Measurements from ENCODE around the gene ISOC2.

ISOC2 gene

DNA sequence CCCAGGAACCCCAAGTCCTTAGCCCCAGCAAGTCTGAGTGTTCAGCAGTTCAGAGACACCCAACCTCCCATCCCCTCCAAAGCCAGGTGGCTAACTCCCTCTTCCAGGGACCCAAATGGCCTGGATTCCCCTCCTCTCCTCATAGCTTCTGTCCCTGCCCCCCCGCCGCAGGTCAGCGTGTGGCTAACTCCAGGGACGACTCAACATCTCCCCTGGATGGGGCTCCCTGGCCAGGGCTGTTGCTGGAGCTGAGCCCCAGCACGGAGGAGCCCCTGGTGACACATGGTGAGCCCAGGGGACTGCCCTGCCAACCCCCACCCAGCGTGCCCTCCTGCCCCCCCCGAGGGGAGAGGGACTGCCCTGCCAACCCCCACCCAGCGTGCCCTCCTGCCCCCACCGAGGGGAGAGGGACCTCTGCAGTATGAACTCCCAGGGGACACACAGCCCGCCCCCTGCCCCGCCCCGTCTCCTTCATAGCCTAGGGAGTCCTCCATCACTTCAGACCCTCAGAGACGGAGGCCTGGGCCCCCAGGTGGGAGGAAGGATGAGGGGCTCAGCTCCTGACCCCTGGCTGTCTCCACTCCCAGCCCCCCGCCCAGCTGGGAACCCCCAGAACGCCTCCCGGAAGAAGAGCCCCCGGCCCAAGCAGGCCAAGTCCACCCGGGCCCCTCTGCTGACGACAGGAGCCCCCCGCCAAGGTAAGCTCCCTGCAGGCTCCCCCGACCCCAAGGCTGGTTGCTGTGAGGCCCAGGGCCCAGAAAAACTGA is 28.5 kb upstream of the ISOC2 start:
- DNase-seq (ENCODE audit: low read depth): no peak

DNA sequence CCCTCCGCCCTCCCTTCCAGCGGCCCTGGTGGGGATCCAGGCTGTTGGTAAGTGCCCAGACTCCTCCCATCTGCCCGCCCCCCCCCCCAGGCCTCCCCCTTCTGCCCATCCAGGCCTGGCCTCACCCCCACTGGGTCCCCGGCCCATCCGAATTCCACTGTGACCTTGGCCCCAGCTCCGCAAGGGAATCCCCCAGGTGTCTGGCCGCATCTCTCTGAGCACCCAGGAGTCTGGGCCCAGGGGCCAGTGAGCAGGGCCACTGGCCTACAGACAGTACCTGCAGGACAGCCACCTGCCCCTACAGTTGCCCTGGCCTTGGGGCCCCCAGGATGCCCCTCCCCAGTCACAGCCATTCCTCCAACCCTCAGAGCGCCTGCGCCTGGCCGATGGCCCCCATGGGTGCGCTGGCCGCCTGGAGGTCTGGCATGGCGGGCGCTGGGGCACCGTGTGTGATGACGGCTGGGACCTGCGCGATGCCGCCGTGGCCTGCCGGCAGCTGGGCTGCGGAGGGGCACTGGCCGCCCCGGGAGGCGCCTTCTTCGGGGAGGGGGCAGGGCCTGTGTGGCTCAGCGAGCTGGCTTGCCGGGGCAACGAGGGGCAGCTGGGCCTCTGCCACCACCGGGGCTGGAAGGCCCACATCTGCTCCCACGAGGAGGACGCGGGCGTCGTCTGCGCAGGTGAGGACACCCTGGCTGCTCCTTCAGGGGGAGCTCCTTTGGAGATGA is 27.7 kb upstream of the ISOC2 start:
- DNase-seq (ENCODE audit: low read depth): no peak

DNA sequence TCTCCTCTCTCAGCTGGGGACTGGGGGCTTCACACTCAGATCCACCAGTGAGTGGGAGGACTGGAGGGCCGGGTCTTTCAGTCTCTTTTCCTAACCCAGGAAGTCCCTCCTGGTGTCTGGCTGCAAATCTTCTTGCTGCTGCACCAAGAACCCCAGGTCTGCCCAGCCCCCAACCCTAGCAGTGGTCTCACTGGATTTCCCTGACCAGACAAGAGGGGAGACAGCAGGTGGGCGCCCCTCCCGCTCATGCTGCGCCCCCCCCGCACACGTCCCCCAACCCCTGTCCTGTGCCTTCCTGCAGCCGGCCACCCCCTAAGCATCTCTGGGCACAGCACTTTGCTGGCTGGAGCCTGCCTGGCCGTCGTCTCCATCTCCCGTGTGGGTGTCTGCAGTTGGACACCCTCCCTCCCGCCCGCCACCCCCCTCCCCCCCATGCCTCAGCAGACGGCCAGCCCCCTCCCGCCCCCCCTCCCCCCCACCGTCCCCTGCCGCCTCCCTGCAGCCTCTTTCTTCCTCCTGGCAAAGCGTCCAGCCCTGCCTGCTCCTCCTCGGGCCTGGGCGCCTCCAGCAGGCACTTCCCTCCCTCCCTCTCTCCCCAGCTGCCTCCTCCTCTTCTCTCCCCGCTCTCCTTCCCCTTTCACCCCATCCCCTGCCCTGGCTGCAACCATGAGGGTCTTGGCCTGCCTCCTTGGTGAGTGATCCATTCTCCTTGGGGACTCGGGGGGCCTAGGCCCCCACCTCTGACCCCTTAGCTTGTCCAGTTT is 26.7 kb upstream of the ISOC2 start, which contains the start of gene SSC5D:
TSS of gene SSC5D (plus strand) at position 513 of the 764 bp plus-strand sequence. CDS start at position 667, 154 bp downstream.
- no peak for DNase-seq (ENCODE audit: low read depth)

DNA sequence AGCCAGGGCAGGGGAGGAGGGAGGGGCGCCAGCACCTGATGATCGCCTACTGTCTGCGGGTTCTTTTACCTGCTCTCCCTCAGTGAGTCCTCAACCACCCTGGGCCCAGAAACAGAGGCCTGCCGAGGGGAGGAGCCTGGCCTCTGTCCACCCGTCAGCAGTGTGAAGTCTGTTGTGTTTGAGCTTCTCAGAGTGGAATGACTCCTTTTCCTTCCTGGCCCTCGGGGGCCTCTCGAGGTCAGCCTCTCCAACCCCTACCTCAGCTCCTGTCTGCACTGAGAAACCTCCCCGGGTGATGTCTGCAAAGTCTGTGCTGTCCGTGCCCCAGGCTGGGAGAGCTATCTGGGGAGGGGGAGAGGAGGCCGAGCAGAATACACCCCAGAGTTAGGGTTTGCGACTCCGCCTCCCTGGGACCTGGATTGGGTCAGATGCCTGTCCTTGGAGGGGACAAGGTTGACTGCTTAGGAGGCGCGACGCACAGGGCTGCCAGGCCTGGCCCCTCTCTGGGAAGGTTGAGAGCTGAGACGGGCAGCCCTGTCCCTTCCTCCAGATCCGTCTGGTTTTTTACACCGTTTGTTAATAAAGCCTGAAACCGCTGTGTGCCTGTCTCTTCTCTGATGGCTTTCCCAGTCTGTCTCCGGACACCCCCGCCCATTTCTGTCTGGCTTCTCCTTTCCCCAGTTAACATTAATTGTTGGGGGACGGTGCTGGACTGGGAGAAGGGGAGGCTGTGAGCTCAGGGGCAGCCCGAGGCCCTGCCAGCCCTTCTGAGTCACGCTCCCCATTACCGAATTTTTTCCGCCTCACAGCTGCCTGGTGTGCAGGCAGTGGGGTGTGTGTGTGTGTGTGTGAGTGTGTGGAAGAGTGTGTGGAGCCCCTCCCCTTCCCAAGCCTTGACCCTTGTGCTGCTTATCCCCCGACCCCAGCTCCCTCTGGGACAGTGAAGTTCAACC is 25.8 kb upstream of the ISOC2 start:
- DNase-seq (ENCODE audit: low read depth): peak; percentile 56

DNA sequence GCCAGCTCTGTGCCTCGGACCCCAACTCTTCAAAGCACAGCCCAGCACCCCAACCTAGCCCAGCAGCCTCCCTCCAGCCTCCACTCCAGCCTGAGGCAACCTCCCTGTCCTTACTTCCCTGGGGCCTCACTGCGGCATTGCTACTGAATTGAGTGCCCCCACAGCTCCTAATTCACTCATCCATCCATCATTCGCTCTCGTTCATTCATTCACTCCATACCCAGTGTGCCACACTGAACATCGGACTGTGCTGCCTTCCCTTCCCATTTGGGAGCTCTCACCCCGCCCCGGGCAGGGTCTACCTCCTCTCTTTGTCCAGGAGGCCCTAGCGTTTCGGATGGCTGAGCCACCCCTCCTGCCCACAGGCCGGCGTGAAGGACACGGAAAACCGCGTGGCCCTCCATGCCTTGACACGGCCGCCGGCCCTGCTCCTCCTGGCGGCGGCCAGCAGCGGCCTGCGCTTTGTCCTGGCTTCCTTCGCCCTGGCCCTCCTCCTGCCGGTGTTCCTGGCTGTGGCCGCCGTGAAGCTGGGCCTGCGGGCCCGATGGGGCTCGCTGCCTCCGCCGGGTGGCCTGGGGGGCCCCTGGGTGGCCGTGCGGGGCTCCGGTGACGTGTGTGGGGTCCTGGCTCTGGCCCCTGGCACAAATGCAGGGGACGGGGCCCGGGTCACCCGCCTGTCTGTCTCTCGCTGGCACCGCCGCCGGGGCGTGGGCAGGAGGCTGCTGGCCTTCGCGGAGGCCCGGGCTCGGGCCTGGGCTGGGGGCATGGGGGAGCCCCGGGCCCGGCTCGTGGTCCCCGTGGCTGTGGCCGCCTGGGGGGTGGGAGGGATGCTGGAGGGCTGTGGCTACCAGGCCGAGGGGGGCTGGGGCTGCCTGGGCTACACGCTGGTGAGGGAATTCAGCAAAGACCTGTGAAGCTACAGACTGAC is 24.9 kb upstream of the ISOC2 start:
- DNase-seq (ENCODE audit: low read depth): no peak

DNA sequence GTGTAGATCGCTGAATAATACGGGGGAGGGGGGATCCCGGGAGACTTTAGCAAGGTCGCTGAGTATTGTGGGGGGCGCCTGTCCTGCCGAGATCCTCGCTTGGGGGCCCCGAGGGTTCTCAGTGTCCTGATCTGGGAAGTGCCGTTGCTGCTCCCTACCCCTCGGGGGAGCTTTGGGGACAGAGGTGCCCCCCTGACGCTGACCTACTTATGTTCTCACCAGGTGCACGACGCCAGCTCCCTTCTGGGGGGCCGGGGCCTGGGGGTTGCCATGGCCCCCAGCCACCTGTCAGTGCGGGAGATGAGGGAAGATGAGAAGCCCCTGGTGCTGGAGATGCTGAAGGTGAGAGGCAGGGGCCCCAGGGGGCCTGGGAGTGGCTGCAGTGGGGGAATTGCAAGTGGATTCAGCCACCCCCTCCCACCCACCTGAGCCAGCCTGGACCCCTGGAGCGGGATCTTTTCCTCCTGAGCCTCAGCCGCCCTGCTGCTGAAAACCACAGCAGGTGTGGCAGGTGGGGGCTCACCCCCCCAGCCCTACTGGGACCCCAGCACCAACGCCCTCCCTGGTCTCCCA is 24.1 kb upstream of the ISOC2 start:
- DNase-seq (ENCODE audit: low read depth): no peak

DNA sequence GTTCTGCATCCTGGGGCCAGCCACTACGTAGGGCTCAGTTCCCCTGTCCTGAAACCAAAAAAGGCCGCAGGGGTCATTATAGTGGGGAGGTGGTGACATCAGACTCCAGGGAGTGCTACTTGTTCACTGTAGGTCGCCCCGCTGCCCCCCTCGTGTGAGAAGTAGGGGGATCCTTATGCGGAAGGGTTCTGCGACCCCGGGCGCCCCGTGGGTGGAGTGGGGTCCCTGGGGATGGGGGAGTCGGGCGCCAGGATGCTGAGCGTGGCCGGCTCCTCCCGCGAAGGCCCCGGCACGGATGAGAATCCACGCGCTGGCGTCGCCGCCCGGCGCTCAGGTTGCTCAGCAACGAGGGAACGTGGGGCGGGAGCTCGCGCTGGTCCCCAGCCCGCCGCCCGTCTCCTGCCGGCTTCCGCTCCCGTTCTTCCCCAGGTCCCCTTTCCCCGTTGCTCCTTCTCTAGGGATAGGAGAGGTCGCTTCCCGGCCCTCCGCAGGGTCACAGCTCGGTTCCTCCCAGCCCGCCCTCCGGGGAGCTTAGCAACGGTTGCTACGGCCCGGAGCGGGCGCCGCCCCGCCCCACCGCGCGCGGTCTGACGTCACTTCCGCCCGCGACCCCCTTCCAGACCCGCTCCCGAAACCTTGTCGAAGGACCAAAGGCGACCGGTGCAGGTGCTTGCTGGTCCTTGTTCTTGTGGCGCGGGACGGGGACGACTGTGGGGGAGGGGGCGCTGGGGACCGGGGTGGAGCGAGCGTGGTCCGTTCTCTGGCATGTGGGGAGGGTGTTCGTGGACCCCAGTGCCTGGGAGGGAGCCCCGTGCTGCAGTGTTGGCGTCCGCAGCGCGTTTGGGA is 23.4 kb upstream of the ISOC2 start, which contains the start of gene NAT14:
TSS of gene NAT14 (plus strand) at position 596 of the 846 bp plus-strand sequence. CDS start 521 bp downstream, outside the sequence.
- peak; percentile 65 for DNase-seq (ENCODE audit: low read depth)

DNA sequence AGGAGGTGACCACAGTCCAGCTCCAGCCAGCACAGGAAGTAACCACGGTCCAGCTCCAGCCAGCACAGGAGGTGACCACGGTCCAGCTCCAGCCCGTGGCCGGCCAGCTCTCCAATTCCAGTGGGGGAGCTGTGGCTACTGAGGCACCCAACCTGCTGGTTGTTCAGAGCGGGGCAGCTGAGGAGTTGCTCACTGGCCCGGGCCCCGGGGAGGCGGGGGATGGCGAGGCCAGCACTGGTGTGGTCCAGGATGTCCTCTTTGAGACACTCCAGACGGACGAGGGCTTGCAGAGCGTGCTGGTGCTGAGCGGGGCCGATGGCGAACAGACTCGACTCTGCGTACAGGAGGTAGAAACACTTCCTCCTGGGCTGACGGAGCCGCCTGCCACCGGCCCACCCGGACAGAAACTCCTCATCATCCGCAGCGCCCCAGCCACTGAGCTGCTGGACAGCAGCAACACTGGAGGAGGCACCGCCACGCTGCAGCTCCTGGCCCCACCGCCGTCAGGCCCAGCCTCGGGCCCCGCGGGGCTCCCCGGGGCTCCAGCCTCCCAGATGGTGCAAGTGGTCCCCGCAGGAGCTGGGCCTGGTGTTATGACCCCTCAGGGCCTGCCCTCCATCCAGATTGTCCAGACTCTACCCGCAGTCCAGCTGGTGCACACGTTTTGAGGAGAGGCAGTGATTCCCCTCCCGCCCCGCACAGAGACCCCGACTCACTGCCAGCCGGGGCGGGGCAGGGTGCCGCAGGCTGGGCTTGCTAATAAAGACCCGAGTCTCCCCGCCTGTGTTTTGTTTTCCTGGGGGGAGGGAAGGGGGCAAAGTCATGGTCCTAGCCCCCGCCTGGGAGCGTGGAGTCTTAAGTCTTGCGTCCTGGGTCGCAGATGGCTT is 22.5 kb upstream of the ISOC2 start:
- DNase-seq (ENCODE audit: low read depth): no peak

DNA sequence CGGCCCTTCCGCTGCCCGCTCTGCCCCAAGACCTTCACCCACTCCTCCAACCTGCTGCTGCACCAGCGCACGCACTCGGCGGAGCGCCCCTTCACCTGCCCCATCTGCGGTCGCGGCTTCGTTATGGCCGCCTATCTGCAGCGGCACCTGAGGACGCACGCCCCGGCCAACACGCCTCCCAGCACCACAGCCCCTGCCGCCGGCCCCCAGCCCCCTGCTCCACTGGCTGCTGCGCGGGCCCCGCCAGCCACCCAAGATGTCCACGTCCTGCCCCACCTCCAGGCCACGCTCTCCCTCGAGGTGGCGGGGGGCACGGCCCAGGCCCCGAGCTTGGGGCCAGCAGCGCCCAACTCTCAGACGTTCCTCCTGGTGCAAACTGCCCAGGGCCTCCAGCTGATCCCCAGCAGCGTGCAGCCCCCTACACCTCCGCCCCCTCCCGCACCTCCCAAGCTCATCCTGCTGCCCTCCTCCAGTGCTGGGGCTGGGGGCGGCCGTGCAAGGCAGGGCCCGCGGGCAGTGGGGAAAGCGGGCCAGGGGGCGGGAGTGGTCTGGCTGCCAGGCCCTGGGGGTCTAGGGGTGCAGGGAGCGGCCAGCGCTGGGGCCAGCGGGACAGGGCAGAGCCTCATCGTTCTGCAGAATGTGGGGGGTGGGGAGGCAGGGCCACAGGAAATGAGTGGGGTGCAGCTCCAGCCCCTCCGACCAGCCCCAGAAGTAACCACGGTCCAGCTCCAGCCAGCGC is 21.7 kb upstream of the ISOC2 start:
- DNase-seq (ENCODE audit: low read depth): no peak

DNA sequence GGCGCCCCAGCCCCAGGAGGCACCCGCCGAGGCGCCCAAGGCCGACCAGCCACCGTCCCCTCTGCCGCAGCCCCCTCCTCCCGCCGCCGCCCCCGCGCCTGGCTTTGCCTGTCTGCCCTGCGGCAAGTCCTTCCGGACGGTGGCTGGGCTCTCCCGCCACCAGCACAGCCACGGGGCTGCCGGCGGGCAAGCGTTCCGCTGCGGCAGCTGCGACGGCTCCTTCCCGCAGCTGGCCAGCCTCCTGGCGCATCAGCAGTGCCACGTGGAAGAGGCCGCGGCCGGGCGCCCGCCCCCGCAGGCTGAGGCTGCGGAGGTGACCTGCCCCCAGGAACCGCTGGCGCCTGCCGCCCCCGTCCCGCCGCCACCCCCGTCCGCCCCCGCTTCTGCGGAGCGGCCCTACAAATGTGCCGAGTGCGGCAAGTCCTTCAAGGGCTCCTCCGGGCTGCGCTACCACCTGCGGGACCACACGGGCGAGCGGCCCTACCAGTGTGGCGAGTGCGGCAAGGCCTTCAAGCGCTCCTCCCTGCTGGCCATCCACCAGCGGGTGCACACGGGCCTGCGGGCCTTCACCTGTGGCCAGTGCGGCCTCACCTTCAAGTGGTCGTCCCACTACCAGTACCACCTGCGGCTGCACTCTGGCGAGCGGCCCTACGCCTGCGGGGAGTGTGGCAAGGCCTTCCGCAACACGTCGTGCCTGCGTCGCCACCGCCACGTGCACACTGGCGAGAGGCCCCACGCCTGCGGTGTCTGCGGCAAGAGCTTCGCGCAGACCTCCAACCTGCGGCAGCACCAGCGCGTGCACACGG is 20.9 kb upstream of the ISOC2 start:
- DNase-seq (ENCODE audit: low read depth): no peak

DNA sequence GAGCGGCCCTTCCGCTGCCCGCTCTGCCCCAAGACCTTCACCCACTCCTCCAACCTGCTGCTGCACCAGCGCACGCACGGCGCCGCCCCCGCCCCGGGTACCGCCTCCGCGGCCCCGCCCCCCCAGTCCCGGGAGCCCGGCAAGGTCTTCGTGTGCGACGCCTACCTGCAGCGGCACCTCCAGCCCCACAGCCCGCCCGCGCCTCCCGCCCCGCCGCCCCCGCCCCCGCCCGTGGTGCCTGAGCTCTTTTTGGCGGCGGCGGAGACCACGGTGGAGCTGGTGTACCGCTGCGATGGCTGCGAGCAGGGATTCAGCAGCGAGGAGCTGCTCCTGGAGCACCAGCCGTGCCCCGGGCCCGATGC is 20.3 kb upstream of the ISOC2 start:
- DNase-seq (ENCODE audit: low read depth): no peak

DNA sequence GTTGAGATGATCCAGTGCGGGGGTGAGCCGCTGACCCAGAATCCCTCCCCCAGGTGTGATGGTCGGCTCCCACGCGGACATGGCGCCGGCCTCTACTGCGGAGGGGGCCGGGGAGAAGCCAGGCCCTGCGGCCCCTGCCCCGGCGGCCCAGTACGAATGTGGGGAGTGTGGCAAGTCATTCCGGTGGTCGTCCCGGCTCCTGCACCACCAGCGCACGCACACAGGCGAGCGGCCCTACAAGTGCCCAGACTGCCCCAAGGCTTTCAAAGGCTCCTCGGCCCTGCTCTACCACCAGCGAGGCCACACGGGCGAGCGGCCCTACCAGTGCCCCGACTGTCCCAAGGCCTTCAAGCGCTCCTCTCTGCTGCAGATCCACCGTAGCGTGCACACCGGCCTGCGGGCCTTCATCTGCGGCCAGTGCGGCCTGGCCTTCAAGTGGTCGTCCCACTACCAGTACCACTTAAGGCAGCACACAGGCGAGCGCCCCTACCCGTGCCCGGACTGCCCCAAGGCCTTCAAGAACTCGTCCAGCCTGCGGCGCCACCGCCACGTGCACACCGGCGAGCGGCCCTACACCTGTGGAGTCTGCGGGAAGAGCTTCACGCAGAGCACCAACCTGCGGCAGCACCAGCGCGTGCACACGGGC is 19.8 kb upstream of the ISOC2 start:
- DNase-seq (ENCODE audit: low read depth): no peak

DNA sequence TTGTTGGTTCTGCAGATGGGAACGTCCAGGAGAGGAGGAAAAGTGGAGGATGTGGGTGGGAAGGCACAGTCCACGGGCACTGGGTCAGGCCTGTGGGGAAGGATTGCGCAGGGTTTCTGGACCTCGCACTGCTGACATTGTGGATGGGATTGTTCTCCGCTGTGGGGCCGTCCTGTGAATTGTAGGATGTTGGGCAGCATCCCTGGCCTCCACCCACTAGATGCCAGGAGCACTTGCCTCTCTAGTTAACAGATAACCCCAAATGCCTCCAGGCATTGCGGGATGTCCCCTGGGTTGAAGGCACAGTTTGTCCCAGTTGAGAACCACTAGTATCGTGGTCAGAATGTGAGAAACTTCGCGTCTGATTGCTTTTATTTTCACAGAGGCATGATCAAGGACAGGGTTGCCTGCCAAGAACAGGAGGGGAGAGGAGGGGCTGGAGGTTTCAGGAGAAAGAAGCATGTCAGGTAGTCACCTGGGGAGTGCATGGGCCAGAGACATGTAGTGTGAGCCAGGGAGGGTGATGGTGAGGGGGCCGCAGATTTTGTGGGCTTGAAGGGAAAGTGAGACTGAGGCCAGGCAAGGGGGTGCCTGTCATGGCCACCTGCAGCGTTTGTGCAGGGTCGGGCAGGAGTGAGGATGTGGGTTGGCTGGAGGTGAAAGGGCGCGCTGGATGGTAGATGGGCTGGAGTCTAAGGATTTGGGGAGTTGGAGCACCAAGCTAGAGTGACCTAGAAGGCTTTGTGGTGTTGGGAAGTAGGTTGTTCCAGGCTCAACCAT is 18.2 kb upstream of the ISOC2 start:
- no peak for DNase-seq (ENCODE audit: low read depth)

DNA sequence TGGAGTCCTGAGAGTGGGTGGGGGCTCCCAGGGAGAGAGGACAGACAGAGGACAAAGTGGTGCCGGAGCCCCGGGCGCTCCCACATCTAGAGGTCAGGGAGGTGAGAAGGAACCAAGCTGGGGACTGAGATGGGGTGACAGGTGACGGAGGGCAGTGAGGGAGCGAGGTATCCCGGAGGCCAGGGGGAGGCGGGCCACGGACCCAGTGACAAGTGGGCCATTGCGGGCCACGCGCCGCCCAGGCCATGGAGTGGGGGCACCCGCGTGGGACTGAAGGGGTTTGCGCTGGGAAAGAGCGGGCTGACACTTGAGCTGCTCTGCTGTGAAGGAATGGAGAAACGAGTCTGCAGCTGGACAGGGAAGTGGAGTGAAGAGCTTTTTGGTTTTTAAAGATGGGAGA is 17.6 kb upstream of the ISOC2 start:
- no peak for DNase-seq (ENCODE audit: low read depth)

DNA sequence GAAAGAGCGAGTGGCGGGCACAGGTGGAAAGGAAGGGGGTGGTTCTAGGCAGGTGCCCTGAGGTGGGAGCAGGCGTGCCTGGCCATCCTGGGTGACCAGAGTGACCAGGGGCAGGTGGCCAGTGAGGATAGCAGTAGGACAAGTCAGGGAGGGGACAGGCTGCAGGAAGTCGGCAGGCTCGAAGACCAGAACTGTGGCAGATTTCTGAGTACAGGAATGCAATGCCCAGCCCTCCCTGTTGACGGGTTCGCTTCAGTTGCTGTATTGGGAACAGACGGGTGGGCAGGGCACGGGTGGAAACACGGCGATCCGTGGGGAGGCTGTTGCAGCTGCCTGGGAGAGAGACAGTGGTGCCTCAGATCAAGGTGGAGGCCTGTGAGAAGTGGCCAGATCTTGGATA is 16.9 kb upstream of the ISOC2 start:
- DNase-seq (ENCODE audit: low read depth): no peak
